ENCODE results near the gene TEK.

DNA sequence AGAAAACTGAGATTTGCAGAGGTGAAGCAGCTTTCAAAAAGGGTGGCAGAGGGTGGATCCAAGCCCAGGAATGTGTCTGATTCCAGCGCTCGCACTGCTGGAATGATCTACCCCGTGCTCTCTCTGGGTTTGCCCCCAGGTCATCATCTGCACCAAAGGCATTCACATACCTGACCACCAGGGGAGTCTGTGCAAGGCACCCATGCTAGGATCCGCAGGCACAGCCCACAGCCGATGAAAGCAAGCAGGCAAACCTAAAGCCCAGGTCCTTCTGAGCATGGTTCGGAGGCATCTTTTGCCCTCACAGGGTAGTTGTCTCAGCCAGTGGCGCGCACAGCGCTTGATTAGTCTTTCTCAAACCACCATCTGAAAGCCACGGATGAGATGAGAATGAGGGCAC, 56.6 kb downstream of the TEK start:
- TF ChIP-seq OSR1 (CRISPR knock-in tag; IDR thresholded peaks at IDR 0.05) (no peak), ZNF565 (CRISPR knock-in tag; conservative IDR thresholded peaks at IDR 0.05; ENCODE audit: low read depth) (no peak), ZFP3 (CRISPR knock-in tag; IDR thresholded peaks at IDR 0.05) (no peak), GLIS3 (CRISPR knock-in tag; IDR thresholded peaks at IDR 0.05) (no peak), CSDC2 (CRISPR knock-in tag; IDR thresholded peaks at IDR 0.05) (no peak), ARNTL (CRISPR knock-in tag; IDR thresholded peaks at IDR 0.05; ENCODE audit: borderline replicate concordance, low read depth) (no peak), RARB (CRISPR knock-in tag; IDR thresholded peaks at IDR 0.05) (no peak), BACH2 (CRISPR knock-in tag; IDR thresholded peaks at IDR 0.05; ENCODE audit: borderline replicate concordance) (no peak), ZFP30 (CRISPR knock-in tag; IDR thresholded peaks at IDR 0.05) (no peak)
- TF ChIP-seq, protein P1, sequence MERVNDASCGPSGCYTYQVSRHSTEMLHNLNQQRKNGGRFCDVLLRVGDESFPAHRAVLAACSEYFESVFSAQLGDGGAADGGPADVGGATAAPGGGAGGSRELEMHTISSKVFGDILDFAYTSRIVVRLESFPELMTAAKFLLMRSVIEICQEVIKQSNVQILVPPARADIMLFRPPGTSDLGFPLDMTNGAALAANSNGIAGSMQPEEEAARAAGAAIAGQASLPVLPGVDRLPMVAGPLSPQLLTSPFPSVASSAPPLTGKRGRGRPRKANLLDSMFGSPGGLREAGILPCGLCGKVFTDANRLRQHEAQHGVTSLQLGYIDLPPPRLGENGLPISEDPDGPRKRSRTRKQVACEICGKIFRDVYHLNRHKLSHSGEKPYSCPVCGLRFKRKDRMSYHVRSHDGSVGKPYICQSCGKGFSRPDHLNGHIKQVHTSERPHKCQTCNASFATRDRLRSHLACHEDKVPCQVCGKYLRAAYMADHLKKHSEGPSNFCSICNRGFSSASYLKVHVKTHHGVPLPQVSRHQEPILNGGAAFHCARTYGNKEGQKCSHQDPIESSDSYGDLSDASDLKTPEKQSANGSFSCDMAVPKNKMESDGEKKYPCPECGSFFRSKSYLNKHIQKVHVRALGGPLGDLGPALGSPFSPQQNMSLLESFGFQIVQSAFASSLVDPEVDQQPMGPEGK (CRISPR knock-in tag; IDR thresholded peaks at IDR 0.05; ENCODE audit: borderline replicate concordance): no peak
- TF ChIP-seq, protein P2, sequence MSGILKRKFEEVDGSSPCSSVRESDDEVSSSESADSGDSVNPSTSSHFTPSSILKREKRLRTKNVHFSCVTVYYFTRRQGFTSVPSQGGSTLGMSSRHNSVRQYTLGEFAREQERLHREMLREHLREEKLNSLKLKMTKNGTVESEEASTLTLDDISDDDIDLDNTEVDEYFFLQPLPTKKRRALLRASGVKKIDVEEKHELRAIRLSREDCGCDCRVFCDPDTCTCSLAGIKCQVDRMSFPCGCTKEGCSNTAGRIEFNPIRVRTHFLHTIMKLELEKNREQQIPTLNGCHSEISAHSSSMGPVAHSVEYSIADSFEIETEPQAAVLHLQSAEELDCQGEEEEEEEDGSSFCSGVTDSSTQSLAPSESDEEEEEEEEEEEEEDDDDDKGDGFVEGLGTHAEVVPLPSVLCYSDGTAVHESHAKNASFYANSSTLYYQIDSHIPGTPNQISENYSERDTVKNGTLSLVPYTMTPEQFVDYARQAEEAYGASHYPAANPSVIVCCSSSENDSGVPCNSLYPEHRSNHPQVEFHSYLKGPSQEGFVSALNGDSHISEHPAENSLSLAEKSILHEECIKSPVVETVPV (CRISPR knock-in tag; IDR thresholded peaks at IDR 0.05): no peak
- TF ChIP-seq, protein P3, sequence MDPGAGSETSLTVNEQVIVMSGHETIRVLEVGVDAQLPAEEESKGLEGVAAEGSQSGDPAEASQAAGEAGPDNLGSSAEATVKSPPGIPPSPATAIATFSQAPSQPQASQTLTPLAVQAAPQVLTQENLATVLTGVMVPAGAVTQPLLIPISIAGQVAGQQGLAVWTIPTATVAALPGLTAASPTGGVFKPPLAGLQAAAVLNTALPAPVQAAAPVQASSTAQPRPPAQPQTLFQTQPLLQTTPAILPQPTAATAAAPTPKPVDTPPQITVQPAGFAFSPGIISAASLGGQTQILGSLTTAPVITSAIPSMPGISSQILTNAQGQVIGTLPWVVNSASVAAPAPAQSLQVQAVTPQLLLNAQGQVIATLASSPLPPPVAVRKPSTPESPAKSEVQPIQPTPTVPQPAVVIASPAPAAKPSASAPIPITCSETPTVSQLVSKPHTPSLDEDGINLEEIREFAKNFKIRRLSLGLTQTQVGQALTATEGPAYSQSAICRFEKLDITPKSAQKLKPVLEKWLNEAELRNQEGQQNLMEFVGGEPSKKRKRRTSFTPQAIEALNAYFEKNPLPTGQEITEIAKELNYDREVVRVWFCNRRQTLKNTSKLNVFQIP (CRISPR knock-in tag; IDR thresholded peaks at IDR 0.05; ENCODE audit: borderline replicate concordance, low read depth): no peak

All from SK-N-SH treated with all-trans-retinoic acid at 6 μM for 48 hours (cell line).